Measurements from ENCODE around the gene DLG5.
A peak's percentile ranks its signal among the peaks of the same experiment; 100 is the strongest.

Gene DLG5

DNA sequence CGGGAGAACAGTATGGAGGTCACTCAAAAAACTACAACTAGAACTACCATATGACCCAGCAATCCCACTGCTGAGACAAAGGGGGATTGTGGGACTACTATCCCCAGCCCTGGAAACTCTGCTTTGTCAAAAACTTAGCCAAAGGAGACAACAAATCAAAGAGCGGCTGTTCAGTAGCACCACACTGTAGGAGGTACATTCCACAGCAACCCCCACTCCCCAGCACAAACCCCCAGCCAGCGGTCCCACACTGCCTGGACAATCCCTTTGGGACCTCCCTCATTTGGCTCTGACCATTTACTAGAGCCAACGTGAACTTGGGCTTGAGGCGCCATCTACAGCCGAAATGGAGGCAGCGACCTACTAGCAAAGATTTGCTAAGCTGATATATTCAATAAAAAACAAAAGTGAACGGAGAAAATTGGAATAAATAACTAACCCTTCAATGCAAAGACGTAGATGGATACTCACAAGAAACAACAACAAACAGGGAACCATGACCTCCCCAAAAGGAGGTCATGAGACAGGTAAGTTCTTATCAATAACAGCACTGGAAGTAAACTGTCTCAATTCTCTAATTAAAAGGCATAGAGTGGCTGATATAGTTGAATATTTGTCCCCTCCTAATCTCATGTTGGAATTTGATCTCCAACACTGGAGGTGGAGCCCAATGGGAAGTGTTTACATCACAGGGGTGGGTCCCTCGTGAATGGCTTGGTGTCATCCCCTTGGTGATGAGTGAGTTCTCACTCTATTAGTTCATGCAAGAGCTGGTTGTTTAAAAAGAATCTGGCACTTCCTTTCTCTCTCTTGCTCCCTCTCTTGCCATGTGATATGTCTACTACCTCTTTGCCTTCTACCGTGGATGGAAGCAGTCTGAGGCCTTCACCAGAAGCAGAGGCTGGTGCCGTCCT lies 170.0 kb downstream of the DLG5 start:
- DNase-seq, result peak; percentile 30

DNA sequence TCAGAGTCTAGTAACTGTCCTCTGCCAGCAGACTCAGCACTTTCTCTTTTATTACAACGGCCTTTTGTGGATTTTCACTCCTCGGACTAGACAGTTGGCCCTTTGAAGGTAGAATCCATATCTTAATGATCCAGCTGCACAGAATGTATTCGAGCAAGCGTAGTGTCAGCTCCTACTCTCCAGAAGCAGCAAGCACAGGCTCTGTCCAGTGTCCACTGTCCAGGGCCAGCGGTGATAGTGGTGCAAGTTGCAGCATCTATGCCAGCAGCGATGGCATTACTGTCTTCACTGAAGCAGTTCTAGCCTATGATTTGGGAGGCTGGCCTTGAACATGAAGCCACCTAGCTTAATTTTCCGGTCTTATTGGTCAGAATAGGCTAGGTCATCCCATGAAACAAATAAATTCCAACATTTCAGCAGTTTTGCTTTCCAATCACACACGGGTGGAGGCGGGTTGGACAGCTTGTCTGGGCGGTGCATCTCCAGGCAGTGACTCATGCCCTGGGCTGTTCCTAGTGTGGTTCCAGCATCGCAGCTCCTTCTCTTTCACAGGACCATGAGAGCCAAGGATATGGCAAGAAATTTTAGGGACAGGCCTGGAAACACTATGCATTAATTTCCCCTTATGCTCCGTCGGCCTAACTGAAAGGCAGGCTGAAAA lies 180.4 kb downstream of the DLG5 start:
- no peak for DNase-seq

DNA sequence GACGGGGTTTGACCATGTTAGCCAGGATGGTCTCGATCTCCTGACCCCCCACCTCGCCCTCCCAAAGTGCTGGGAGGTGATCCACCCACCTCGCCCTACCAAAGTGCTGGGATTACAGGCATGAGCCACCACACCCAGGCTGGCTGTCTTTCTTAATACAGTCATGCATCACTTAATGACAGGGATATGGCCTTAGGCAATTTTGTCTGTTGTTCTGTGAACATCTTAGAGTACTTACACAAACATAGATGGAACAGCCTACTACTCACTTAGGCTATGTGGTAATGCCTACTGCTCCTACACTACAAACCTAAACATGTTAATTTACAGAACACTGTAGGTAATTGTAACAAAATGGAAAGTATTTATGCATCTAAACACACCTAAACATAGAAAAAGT lies 182.3 kb downstream of the DLG5 start:
- no peak for DNase-seq

DNA sequence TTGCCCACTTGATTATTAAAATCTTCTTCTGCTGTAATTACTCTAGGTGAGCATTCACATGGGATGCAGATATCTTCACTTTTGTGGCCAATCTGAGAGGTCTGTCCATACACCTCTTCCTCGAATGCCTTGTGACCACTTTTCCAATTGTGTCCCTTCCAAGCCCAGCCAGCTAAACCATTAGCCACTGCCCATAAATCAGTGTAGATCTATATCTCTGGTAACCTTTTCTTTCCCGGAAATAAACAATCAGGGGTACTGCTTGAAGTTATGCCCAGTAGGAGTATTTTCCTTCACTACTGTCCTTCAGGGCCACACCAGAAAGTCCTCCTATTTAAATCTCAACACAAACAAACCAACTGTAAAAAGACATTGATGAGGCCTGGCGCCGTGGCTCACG lies 184.4 kb downstream of the DLG5 start:
- DNase-seq, result no peak

- no peak for DNase-seq
These were observed 184.8 kb downstream of the DLG5 start for GRCh38 chr10:77741746-77742145.
